Measurements from ENCODE around the gene PPARG.

Gene PPARG

DNA sequence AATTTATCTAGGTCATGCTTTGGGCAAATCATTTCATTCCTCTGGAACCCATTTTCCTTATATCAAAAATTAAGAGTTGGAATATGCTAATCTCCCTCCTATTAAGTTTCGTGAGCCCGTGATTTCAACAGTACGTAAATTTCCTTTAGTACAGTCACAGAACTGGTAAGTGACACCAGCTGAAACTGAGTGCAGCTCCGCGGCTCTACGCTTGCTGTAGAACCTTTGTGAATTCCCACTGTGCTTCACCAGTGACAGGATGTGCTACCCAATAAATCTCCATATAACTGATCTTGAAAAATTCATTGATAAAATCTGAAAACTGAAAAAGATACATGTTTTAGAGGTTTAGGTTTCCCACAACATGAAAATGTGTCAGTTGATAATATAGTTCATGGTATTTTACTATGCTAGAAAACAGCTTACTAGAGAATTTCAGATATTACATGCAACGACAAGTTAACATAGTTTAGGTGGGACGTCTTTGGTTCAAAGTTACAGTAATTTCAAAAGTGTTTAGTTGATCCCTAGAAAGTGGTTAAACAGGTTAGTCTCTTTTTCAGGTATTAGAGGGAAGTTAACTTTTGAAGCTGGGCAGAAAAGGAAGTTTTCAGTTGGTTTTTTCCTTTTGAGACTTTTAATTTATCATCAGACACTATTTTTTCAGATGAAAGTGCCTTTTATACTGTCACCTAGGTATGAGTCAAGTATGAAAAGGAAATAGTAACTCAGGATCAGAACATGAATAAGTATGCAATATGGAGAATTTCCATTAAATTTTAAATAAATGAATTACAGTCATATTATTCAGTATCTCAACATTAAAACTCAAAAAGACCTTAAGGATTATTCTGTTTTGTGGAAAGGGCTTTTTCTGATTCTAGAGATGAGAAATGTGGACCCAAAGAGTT lies 57.0 kb downstream of the PPARG start:
- no peak overlapping the region for H3K4me3 ChIP-seq (replicated peaks; ENCODE audit: insufficient read depth, low read length)
- TF ChIP-seq GABPA (IDR thresholded peaks at IDR 0.05; ENCODE audit: low read depth): no peak
- H3K27me3 ChIP-seq (ENCODE audit: insufficient read depth, poor library complexity, severe bottlenecking): no peaks in the 10 kb centered on the region

DNA sequence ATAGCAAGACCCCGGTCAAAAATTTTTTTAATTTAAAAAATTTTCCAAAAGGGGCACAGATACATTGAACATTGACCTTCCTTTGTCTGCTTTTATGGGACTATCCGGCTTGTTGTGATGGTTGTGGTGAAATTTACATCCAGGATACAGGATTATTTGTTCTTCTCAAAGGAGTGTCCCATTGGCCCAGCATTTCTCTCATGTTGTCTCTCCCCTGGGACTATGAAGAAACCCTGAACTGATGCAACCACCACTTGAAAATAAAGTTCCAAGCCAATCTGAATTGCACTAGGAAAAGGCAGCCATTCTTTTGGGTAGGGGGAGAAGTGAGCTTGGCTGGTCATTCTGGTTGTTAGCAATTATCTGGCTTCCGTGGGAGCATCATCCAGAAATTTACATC lies 58.4 kb downstream of the PPARG start:
- H3K4me3 ChIP-seq (replicated peaks; ENCODE audit: insufficient read depth, low read length): no peak overlapping the region
- no peak for DNase-seq (ENCODE audit: low read depth in 1 of 2, low spot score in 1 of 2)
- TF ChIP-seq, protein P1, sequence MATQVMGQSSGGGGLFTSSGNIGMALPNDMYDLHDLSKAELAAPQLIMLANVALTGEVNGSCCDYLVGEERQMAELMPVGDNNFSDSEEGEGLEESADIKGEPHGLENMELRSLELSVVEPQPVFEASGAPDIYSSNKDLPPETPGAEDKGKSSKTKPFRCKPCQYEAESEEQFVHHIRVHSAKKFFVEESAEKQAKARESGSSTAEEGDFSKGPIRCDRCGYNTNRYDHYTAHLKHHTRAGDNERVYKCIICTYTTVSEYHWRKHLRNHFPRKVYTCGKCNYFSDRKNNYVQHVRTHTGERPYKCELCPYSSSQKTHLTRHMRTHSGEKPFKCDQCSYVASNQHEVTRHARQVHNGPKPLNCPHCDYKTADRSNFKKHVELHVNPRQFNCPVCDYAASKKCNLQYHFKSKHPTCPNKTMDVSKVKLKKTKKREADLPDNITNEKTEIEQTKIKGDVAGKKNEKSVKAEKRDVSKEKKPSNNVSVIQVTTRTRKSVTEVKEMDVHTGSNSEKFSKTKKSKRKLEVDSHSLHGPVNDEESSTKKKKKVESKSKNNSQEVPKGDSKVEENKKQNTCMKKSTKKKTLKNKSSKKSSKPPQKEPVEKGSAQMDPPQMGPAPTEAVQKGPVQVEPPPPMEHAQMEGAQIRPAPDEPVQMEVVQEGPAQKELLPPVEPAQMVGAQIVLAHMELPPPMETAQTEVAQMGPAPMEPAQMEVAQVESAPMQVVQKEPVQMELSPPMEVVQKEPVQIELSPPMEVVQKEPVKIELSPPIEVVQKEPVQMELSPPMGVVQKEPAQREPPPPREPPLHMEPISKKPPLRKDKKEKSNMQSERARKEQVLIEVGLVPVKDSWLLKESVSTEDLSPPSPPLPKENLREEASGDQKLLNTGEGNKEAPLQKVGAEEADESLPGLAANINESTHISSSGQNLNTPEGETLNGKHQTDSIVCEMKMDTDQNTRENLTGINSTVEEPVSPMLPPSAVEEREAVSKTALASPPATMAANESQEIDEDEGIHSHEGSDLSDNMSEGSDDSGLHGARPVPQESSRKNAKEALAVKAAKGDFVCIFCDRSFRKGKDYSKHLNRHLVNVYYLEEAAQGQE (IDR thresholded peaks at IDR 0.05; ENCODE audit: insufficient replicate concordance, low read depth): no peak
- TF ChIP-seq, protein P2, sequence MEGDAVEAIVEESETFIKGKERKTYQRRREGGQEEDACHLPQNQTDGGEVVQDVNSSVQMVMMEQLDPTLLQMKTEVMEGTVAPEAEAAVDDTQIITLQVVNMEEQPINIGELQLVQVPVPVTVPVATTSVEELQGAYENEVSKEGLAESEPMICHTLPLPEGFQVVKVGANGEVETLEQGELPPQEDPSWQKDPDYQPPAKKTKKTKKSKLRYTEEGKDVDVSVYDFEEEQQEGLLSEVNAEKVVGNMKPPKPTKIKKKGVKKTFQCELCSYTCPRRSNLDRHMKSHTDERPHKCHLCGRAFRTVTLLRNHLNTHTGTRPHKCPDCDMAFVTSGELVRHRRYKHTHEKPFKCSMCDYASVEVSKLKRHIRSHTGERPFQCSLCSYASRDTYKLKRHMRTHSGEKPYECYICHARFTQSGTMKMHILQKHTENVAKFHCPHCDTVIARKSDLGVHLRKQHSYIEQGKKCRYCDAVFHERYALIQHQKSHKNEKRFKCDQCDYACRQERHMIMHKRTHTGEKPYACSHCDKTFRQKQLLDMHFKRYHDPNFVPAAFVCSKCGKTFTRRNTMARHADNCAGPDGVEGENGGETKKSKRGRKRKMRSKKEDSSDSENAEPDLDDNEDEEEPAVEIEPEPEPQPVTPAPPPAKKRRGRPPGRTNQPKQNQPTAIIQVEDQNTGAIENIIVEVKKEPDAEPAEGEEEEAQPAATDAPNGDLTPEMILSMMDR (IDR thresholded peaks at IDR 0.05; ENCODE audit: insufficient read depth, low read length): no peak
- TF ChIP-seq POLR2AphosphoS5 (IDR thresholded peaks at IDR 0.05; ENCODE audit: low read depth): no peak
- H3K27ac ChIP-seq (replicated peaks): no peak overlapping the region
- H3K27me3 ChIP-seq (ENCODE audit: insufficient read depth, poor library complexity, severe bottlenecking): no peaks in the 10 kb centered on the region

More for the DNA sequence above, 57.0 kb downstream of the PPARG start:
- no peak for DNase-seq (ENCODE audit: low read depth in 1 of 2, low spot score in 1 of 2)
- no peak overlapping the region for H3K27ac ChIP-seq (replicated peaks)

DNA sequence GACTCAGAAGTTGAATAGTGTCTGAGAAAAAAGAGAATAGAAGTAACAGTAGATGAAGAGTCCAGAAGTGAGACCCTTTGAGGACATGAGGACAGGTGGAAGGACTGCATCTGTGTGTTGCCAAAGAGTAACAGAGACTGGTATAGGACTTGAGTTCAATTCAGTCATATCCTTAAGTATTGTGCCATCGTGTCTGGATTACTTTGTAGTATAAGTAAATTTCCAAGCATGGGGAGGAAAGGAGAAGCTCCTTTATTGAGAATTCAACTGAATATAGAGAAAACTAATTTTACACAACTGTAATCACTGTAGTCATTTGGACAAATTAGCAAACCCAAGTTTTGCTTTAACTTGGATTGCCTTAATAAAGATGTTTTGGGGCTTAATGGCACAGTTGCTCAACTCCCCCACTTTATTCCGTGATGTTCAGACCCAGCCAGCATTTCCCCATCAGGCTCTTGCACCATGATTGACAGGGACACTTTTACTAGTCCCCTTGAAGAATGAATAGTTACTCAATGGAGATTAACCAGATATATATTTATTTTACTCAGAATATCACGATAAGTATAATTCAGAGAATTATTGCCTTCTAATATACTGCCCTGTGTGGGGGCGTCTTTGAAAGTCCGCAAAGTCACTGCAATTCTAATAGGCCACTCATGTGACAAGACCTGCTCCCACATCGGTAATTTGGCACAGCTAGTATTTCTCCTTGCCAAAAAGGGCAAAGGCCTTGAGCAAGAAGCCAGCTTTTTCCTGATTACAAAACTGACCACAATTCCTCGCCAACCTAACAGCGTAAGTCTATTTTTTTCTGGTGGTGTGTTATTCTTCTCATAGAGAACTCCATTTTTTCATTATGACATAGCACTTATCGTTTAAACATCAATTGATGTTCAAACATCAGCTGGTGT lies 61.3 kb downstream of the PPARG start:
- peak; percentile 91 to 96 for DNase-seq (ENCODE audit: low read depth in 1 of 2, low spot score in 1 of 2)
- peak overlapping the region; percentile 50 for H3K27ac ChIP-seq (replicated peaks)
- TF ChIP-seq POLR2AphosphoS5 (IDR thresholded peaks at IDR 0.05; ENCODE audit: low read depth) (peak; percentile 86), SPI1 (IDR thresholded peaks at IDR 0.05; ENCODE audit: borderline replicate concordance, low read depth) (no peak)
- no peak overlapping the region for H3K4me3 ChIP-seq (replicated peaks; ENCODE audit: insufficient read depth, low read length)
- no peaks in the 10 kb centered on the region for H3K27me3 ChIP-seq (ENCODE audit: insufficient read depth, poor library complexity, severe bottlenecking)

DNA sequence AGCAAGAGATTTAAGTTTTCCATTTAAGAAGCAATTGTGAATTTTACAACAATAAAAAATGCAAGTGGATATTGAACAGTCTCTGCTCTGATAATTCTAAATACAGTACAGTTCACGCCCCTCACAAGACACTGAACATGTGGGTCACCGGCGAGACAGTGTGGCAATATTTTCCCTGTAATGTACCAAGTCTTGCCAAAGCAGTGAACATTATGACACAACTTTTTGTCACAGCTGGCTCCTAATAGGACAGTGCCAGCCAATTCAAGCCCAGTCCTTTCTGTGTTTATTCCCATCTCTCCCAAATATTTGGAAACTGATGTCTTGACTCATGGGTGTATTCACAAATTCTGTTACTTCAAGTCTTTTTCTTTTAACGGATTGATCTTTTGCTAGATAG lies 62.3 kb downstream of the PPARG start:
- Histone ChIP-seq H3K4me3 (replicated peaks; ENCODE audit: insufficient read depth, low read length) (no peak overlapping the region), H3K27ac (replicated peaks) (peak overlapping the region; percentile 50), H3K27me3 (ENCODE audit: insufficient read depth, poor library complexity, severe bottlenecking) (no peaks in the 10 kb centered on the region)
- DNase-seq (ENCODE audit: low read depth in 1 of 2, low spot score in 1 of 2): peak; percentile 75 to 90
- TF ChIP-seq, protein P2 (IDR thresholded peaks at IDR 0.05; ENCODE audit: insufficient read depth, low read length): no peak
- TF ChIP-seq SPI1 (IDR thresholded peaks at IDR 0.05; ENCODE audit: borderline replicate concordance, low read depth) (no peak), POLR2AphosphoS5 (IDR thresholded peaks at IDR 0.05; ENCODE audit: low read depth) (peak; percentile 73)

DNA sequence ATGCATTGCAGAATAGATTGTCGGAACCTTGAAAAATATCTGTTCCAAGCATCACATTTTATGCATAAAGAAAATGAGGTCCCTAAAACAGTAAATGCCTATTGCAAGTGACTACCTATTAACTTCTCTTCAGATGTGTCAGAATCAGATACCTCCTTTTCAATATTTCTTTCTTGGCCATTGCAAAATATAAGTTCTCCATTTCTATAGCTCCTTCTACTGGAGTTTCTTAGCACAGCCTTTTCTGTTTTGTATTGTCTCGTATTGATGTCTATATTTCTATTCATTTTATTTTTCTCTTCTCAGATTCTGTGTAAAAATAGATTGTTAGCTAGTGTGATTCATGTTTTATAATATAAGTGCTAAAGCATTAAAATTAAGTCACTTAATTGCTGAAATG lies 63.4 kb downstream of the PPARG start:
- peak overlapping the region; percentile 70 for H3K27ac ChIP-seq (replicated peaks)
- TF ChIP-seq, protein P2 (IDR thresholded peaks at IDR 0.05; ENCODE audit: insufficient read depth, low read length): peak; percentile 29
- TF ChIP-seq, protein P1 (IDR thresholded peaks at IDR 0.05; ENCODE audit: insufficient replicate concordance, low read depth): no peak
- no peak for DNase-seq (ENCODE audit: low read depth in 1 of 2, low spot score in 1 of 2)

More for the DNA sequence above, 63.4 kb downstream of the PPARG start:
- Histone ChIP-seq H3K27me3 (ENCODE audit: insufficient read depth, poor library complexity, severe bottlenecking) (no peaks in the 10 kb centered on the region), H3K4me3 (replicated peaks; ENCODE audit: insufficient read depth, low read length) (no peak overlapping the region)
